Measurements from ENCODE around the gene ASCC2. TPM values are rescaled to one million over a fixed set of nuclear protein-coding genes. Genes with fewer than 3 reads are reported as not detected.

Gene ASCC2
- total and polyA plus RNA-seq, 2 donors (not counting 3 experiments of a cell fraction or from before 2014, with no cell fraction given): 43.6 to 60.7 TPM

DNA sequence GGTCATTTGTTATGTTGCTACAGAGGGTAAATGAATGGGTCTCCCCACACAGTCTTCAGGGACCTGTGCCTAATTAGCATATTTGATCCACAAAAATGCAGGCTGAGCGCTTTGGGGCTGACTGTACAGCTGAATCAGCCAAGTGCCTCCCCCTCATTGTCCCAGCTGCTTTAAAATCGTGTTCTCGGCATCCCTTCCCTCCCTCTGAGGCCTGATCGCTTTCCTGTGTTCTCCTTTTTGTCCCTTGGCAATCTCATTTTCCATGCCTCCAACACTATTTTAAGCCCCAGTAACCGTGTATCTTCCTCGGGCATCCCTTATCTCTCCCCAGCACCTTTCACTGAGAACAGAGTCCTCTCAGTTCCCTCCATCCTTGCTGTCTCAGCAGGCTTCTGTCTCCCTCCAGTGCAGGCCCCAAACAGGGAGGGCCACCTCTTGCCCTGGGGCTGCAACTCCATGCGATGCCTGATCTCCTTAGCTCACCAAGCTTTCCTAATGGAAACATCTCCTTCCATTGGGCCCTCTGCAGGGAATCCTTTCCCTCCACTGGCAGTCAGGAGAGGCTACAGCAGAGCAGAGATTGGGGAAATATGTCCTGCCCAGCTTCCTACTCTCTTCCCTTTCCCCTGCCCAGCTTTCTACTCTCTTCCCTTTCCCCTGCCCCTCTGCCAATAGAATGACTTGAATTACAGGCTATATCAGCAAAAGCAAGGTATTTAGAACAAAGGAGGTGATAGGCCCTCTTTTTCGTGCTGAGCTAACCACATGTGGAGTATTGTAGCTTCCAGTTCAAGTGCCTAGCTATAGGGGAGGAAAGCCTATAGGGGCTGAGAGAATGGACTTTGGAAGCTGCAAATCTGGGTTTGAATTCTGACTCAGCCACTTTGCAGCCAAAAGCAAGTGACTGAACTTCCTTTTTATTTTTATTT lies 57.1 kb downstream of the ASCC2 start:
- no peak for DNase-seq (ENCODE audit: low read depth, low spot score)
- Histone ChIP-seq H4K20me1 (replicated peaks; ENCODE audit: control insufficient read depth, extremely low read depth, insufficient read depth, low read length) (no peaks in the 10 kb centered on the region), H2AFZ (ENCODE audit: low read depth, low read length) (peak overlapping the region; percentile 56), H3K4me1 (ENCODE audit: control insufficient read depth, extremely low read depth, insufficient read depth, low read length) (peaks cover 14% of the 10 kb centered on the region), H3K4me2 (ENCODE audit: insufficient read depth, low read length) (no peak overlapping the region), H3K9me3 (replicated peaks; ENCODE audit: control insufficient read depth, insufficient read depth, low read length) (no peaks in the 10 kb centered on the region), H3K27me3 (ENCODE audit: control insufficient read depth in 2 of 2, insufficient read depth in 2 of 2, low read length in 2 of 2) (no peaks in the 10 kb centered on the region), H3K79me2 (ENCODE audit: control insufficient read depth, insufficient read depth, low read length) (no peaks in the 10 kb centered on the region), H3K9ac (replicated peaks; ENCODE audit: extremely low read depth, insufficient read depth, low read length) (no peak overlapping the region), H3K9me1 (replicated peaks; ENCODE audit: control insufficient read depth, extremely low read depth, insufficient read depth, low read length) (no peaks in the 10 kb centered on the region), H3K27ac (ENCODE audit: insufficient read depth, low read depth, low read length) (no peak overlapping the region), H3K4me3 (replicated peaks in 1 of 3; ENCODE audit: insufficient read depth in 1 of 3, low read depth in 1 of 3, low read length in 3 of 3) (no peak overlapping the region), H3K36me3 (ENCODE audit: control insufficient read depth in 2 of 2, extremely low read depth in 1 of 2, insufficient read depth in 2 of 2, low read length in 2 of 2) (no peaks in the 10 kb centered on the region)
- ChIA-PET CTCF (interaction anchor here (0.7 to 1.9 kb wide), 4 partner anchors 18 to 224 kb away, joined by 3 to 9 read pairs (median 4); no protein-coding TSS in a partner anchor), POLR2A (interaction anchor here (0.5 kb wide), 1 partner anchor 1448 kb away, joined by 4 read pairs; no protein-coding TSS in a partner anchor)
- dilution Hi-C loops (cut with MboI; ENCODE audit: extremely low pct_ligation_motif_present, low sequenced_read_pairs): no loop called here
- TF ChIP-seq POLR2AphosphoS5 (IDR thresholded peaks at IDR 0.05; ENCODE audit: insufficient read depth, low read depth, low read length) (no peak), POLR2A (IDR thresholded peaks at IDR 0.05; ENCODE audit: low read depth, low read length) (no peak), MYC (IDR thresholded peaks at IDR 0.05; ENCODE audit: low read depth, low read length) (no peak), FOS (IDR thresholded peaks at IDR 0.05; ENCODE audit: borderline replicate concordance, insufficient read depth, low read length) (no peak)
- TF ChIP-seq, protein P1, sequence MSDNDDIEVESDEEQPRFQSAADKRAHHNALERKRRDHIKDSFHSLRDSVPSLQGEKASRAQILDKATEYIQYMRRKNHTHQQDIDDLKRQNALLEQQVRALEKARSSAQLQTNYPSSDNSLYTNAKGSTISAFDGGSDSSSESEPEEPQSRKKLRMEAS (IDR thresholded peaks at IDR 0.05; ENCODE audit: insufficient read depth, insufficient read length): no peak
- intact Hi-C loops (cut with micrococcal nuclease): no loop called here
- BruUV-seq (replicated peaks): no TSS peak
- peak; percentile 57 for FAIRE-seq

DNA sequence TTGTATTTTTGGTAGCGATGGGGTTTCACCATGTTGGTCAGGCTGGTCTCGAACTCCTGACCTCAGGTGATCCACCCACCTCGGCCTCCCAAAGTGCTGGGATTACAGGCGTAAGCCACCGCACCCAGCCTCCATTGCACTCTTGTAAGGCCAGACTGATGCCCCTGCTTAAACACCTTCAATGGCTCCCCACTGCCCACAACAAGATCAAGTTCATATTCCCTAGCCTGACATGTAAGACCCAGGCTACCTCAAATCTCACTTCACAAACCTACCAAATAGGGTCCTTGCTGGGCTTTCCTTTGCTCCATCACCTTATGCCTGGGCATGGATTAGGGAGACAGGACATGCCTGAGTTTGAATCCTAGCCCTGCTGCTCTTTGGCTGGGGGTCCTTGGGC lies 57.9 kb downstream of the ASCC2 start:
- intact Hi-C loops (cut with micrococcal nuclease): no loop called here
- BruUV-seq (replicated peaks): no TSS peak
- H3K9me1 ChIP-seq (replicated peaks; ENCODE audit: control insufficient read depth, extremely low read depth, insufficient read depth, low read length): no peaks in the 10 kb centered on the region
- ChIA-PET POLR2A (no interaction called here), CTCF (interaction anchor here (0.9 kb wide), 1 partner anchor 19 kb away, joined by 3 read pairs; no protein-coding TSS in a partner anchor)
- no peaks in the 10 kb centered on the region for H3K36me3 ChIP-seq (ENCODE audit: control insufficient read depth in 2 of 2, extremely low read depth in 1 of 2, insufficient read depth in 2 of 2, low read length in 2 of 2)
- no peaks in the 10 kb centered on the region for H3K9me3 ChIP-seq (replicated peaks; ENCODE audit: control insufficient read depth, insufficient read depth, low read length)
- TF ChIP-seq POLR2A (IDR thresholded peaks at IDR 0.05; ENCODE audit: low read depth, low read length) (no peak), JUN (IDR thresholded peaks at IDR 0.05; ENCODE audit: borderline replicate concordance, insufficient read depth, insufficient read length, low read depth) (no peak), FOS (IDR thresholded peaks at IDR 0.05; ENCODE audit: borderline replicate concordance, insufficient read depth, low read length) (no peak), POLR2AphosphoS5 (IDR thresholded peaks at IDR 0.05; ENCODE audit: insufficient read depth, low read depth, low read length) (no peak), GATA2 (IDR thresholded peaks at IDR 0.05; ENCODE audit: insufficient read depth, insufficient read length, low read depth, low read length) (no peak), MYC (IDR thresholded peaks at IDR 0.05; ENCODE audit: low read depth, low read length) (no peak)
- TF ChIP-seq, protein P2, sequence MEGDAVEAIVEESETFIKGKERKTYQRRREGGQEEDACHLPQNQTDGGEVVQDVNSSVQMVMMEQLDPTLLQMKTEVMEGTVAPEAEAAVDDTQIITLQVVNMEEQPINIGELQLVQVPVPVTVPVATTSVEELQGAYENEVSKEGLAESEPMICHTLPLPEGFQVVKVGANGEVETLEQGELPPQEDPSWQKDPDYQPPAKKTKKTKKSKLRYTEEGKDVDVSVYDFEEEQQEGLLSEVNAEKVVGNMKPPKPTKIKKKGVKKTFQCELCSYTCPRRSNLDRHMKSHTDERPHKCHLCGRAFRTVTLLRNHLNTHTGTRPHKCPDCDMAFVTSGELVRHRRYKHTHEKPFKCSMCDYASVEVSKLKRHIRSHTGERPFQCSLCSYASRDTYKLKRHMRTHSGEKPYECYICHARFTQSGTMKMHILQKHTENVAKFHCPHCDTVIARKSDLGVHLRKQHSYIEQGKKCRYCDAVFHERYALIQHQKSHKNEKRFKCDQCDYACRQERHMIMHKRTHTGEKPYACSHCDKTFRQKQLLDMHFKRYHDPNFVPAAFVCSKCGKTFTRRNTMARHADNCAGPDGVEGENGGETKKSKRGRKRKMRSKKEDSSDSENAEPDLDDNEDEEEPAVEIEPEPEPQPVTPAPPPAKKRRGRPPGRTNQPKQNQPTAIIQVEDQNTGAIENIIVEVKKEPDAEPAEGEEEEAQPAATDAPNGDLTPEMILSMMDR (IDR thresholded peaks at IDR 0.05; ENCODE audit: extremely low read depth in 1 of 2, insufficient read depth in 1 of 2, low read depth in 1 of 2, low read length in 2 of 2): no peak
- no peak for FAIRE-seq
- H4K20me1 ChIP-seq (replicated peaks; ENCODE audit: control insufficient read depth, extremely low read depth, insufficient read depth, low read length): no peaks in the 10 kb centered on the region
- no peaks in the 10 kb centered on the region for H3K27me3 ChIP-seq (ENCODE audit: control insufficient read depth in 2 of 2, insufficient read depth in 2 of 2, low read length in 2 of 2)
- no peak for DNase-seq (ENCODE audit: low read depth, low spot score)
- no peak overlapping the region for H3K4me2 ChIP-seq (ENCODE audit: insufficient read depth, low read length)
- dilution Hi-C loops (cut with MboI; ENCODE audit: extremely low pct_ligation_motif_present, low sequenced_read_pairs): no loop called here
- peak overlapping the region; percentile 56 for H2AFZ ChIP-seq (ENCODE audit: low read depth, low read length)
- H3K27ac ChIP-seq (ENCODE audit: insufficient read depth, low read depth, low read length): no peak overlapping the region
- no peak overlapping the region for H3K4me3 ChIP-seq (replicated peaks in 1 of 3; ENCODE audit: insufficient read depth in 1 of 3, low read depth in 1 of 3, low read length in 3 of 3)
- peaks cover 14% of the 10 kb centered on the region for H3K4me1 ChIP-seq (ENCODE audit: control insufficient read depth, extremely low read depth, insufficient read depth, low read length)
- no peaks in the 10 kb centered on the region for H3K79me2 ChIP-seq (ENCODE audit: control insufficient read depth, insufficient read depth, low read length)
- H3K9ac ChIP-seq (replicated peaks; ENCODE audit: extremely low read depth, insufficient read depth, low read length): no peak overlapping the region

Measured in endothelial cell of umbilical vein (primary cell).